ENCODE results near the gene GPATCH4.
A peak's percentile ranks its signal among the peaks of the same experiment; 100 is the strongest.
"Not testable (repeated sequence)": the region's sequence is repeated elsewhere in the genome, so short reads cannot be mapped to it uniquely, and the experiment has no call there.

Gene GPATCH4

DNA sequence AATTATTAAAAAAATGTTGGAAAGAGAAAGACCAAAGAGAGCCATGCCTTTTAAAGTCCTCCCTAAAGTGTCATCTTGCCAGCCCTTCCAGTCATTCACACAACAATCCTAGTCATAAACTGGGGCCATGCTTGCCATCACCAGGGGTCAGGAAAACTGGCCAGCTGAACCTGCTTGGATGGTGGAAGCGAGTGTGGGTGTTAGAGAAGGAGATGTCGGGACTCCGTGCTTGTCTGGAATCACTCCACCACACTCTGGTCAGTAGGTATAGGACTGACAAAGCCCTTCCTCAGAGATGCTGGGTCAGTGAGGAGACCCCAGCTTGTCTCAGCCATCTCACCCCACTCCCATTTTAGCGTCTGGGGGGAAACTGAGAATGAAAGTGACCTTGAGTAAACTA, 14.7 kb upstream of the GPATCH4 start:
- no peak overlapping the region for H3K4me2 ChIP-seq (ENCODE audit: low read length)
- H2BK120ac ChIP-seq (ENCODE audit: insufficient read depth, low read length, poor library complexity) = no peak overlapping the region
- no peak overlapping the region for H2BK12ac ChIP-seq (ENCODE audit: low read length)
- no CpG with 5 or more reads among the region's 4 CpGs for WGBS (ENCODE audit: extremely low coverage, insufficient coverage, insufficient read length)
- no peak overlapping the region for H3K4ac ChIP-seq (ENCODE audit: low read depth, low read length)
- H3K23ac ChIP-seq (ENCODE audit: low read length) = no peak overlapping the region
- H2AFZ ChIP-seq (ENCODE audit: insufficient read depth, low read length, poor library complexity) = no peak overlapping the region
- no peaks in the 10 kb centered on the region for H3K27me3 ChIP-seq (ENCODE audit: insufficient read depth, low read length)
- no peak overlapping the region for H4K8ac ChIP-seq (ENCODE audit: low read depth, low read length)
- H3K27ac ChIP-seq (ENCODE audit: low read depth, low read length) = no peak overlapping the region
- no peak overlapping the region for H4K91ac ChIP-seq (ENCODE audit: low read depth, low read length)
- H3K14ac ChIP-seq (ENCODE audit: low read length) = no peak overlapping the region
- H2BK5ac ChIP-seq (ENCODE audit: low read depth, low read length, poor library complexity) = no peak overlapping the region
- H3K9ac ChIP-seq (ENCODE audit: low read length) = no peak overlapping the region
- no peaks in the 10 kb centered on the region for H3K79me1 ChIP-seq (ENCODE audit: low read length)
- H3K4me1 ChIP-seq (ENCODE audit: control insufficient read depth in 1 of 2, insufficient read depth in 2 of 2, low read length in 2 of 2) = no peaks in the 10 kb centered on the region
- DNase-seq = no peak
- H3K18ac ChIP-seq (ENCODE audit: low read length) = no peak overlapping the region
- H4K12ac ChIP-seq (ENCODE audit: low read depth, low read length) = no peak overlapping the region
- H3K36me3 ChIP-seq (ENCODE audit: control insufficient read depth in 1 of 2, insufficient read depth in 2 of 2, low read length in 2 of 2) = no peaks in the 10 kb centered on the region
- no peak overlapping the region for H2AK5ac ChIP-seq (ENCODE audit: low read length)
- H3K9me3 ChIP-seq (ENCODE audit: insufficient read depth, low read depth, low read length) = no peaks in the 10 kb centered on the region
- no peaks in the 10 kb centered on the region for H3K79me2 ChIP-seq (ENCODE audit: control insufficient read depth, insufficient read depth, low read length, poor library complexity)
- H3K4me3 ChIP-seq (ENCODE audit: low read depth, low read length) = no peak overlapping the region

DNA sequence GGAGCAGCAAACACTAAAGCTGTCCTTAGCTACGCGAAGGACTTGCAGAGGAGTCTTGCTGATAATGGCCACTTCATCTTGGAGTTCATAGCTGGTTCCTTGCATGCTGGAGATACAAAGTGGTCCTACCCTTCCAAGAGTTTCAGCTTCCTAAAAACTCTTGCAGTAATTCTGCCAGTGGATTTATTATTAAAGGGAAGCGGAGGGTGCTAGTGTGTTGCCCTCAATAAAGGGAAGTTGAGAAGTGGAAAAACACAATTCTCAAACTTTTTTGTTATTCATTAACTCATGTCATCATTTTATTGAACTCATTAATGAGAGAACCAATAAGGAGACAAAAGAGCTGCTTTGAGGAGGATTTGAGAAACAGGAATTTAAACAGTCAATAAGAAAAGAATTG, 11.4 kb upstream of the GPATCH4 start:
- no peak overlapping the region for H2BK120ac ChIP-seq (ENCODE audit: insufficient read depth, low read length, poor library complexity)
- no peak overlapping the region for H3K9ac ChIP-seq (ENCODE audit: low read length)
- no peaks in the 10 kb centered on the region for H3K79me2 ChIP-seq (ENCODE audit: control insufficient read depth, insufficient read depth, low read length, poor library complexity)
- H3K79me1 ChIP-seq (ENCODE audit: low read length) = no peaks in the 10 kb centered on the region
- H3K4me2 ChIP-seq (ENCODE audit: low read length) = no peak overlapping the region
- H2AFZ ChIP-seq (ENCODE audit: insufficient read depth, low read length, poor library complexity) = no peak overlapping the region
- H3K27ac ChIP-seq (ENCODE audit: low read depth, low read length) = no peak overlapping the region
- no peaks in the 10 kb centered on the region for H3K4me1 ChIP-seq (ENCODE audit: control insufficient read depth in 1 of 2, insufficient read depth in 2 of 2, low read length in 2 of 2)
- no peaks in the 10 kb centered on the region for H3K36me3 ChIP-seq (ENCODE audit: control insufficient read depth in 1 of 2, insufficient read depth in 2 of 2, low read length in 2 of 2)
- no CpG with 5 or more reads among the region's 3 CpGs for WGBS (ENCODE audit: extremely low coverage, insufficient coverage, insufficient read length)
- H2BK12ac ChIP-seq (ENCODE audit: low read length) = no peak overlapping the region
- H4K8ac ChIP-seq (ENCODE audit: low read depth, low read length) = no peak overlapping the region
- H3K4ac ChIP-seq (ENCODE audit: low read depth, low read length) = no peak overlapping the region
- H3K9me3 ChIP-seq (ENCODE audit: insufficient read depth, low read depth, low read length) = peaks cover 2% of the 10 kb centered on the region
- H4K91ac ChIP-seq (ENCODE audit: low read depth, low read length) = no peak overlapping the region
- no peak overlapping the region for H3K4me3 ChIP-seq (ENCODE audit: low read depth, low read length)
- no peak overlapping the region for H3K18ac ChIP-seq (ENCODE audit: low read length)
- no peak overlapping the region for H3K23ac ChIP-seq (ENCODE audit: low read length)
- no peak overlapping the region for H3K14ac ChIP-seq (ENCODE audit: low read length)
- no peak overlapping the region for H2AK5ac ChIP-seq (ENCODE audit: low read length)
- no peaks in the 10 kb centered on the region for H3K27me3 ChIP-seq (ENCODE audit: insufficient read depth, low read length)
- H4K12ac ChIP-seq (ENCODE audit: low read depth, low read length) = no peak overlapping the region
- DNase-seq = no peak
- H2BK5ac ChIP-seq (ENCODE audit: low read depth, low read length, poor library complexity) = no peak overlapping the region

DNA sequence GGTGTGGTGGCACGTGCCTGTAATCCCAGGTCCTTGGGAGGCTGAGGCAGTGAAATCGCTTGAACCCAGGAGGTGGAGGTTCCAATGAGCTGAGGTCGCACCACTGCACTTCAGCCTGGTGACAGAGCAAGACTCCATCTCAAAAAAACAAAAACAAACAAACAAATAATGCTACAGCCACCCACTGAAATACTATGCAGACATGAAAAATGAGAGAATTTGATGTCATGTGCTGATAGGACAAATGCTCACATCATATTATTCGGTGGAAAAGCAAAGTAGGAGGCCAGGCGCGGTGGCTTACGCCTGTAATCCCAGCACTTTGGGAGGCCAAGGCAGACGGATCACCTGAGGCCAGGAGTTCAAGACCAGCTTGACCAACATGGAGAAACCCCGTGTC, 8.8 kb upstream of the GPATCH4 start:
- H4K91ac ChIP-seq (ENCODE audit: low read depth, low read length); H2BK120ac ChIP-seq (ENCODE audit: insufficient read depth, low read length, poor library complexity); H3K18ac ChIP-seq (ENCODE audit: low read length); H2BK12ac ChIP-seq (ENCODE audit: low read length); H3K4me3 ChIP-seq (ENCODE audit: low read depth, low read length); H3K9ac ChIP-seq (ENCODE audit: low read length); H3K23ac ChIP-seq (ENCODE audit: low read length); H3K9me3 ChIP-seq (ENCODE audit: insufficient read depth, low read depth, low read length); H3K27me3 ChIP-seq (ENCODE audit: insufficient read depth, low read length); H2AFZ ChIP-seq (ENCODE audit: insufficient read depth, low read length, poor library complexity); H3K4ac ChIP-seq (ENCODE audit: low read depth, low read length); H3K36me3 ChIP-seq (ENCODE audit: control insufficient read depth in 1 of 2, insufficient read depth in 2 of 2, low read length in 2 of 2); DNase-seq; H3K27ac ChIP-seq (ENCODE audit: low read depth, low read length); H2BK5ac ChIP-seq (ENCODE audit: low read depth, low read length, poor library complexity); H2AK5ac ChIP-seq (ENCODE audit: low read length); H3K14ac ChIP-seq (ENCODE audit: low read length); H4K8ac ChIP-seq (ENCODE audit: low read depth, low read length); H3K4me1 ChIP-seq (ENCODE audit: control insufficient read depth in 1 of 2, insufficient read depth in 2 of 2, low read length in 2 of 2); H3K4me2 ChIP-seq (ENCODE audit: low read length); H3K79me1 ChIP-seq (ENCODE audit: low read length); H3K79me2 ChIP-seq (ENCODE audit: control insufficient read depth, insufficient read depth, low read length, poor library complexity); H4K12ac ChIP-seq (ENCODE audit: low read depth, low read length): not testable (repeated sequence)
- WGBS (ENCODE audit: extremely low coverage, insufficient coverage, insufficient read length) = no CpG with 5 or more reads among the region's 9 CpGs

DNA sequence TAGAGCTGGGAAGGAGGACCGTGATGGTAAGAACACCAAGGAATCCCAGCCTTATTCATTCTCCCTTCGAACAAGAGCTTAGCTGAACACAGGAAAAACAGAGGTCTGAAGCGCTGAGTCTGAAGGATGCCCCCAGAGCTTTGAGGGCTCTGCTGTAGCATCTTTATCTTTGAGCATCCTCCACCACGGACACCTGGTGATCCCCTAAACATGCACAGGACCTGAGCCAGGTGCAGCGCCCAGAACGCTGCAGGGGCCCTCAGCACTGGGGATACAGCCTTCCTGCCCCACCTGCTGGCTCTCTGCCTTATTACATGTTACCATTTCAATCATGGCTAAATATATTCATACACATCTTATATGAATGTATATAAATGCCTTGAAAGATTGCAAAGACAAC, 7.7 kb upstream of the GPATCH4 start:
- Histone ChIP-seq H3K36me3 (ENCODE audit: control insufficient read depth in 1 of 2, insufficient read depth in 2 of 2, low read length in 2 of 2) (no peaks in the 10 kb centered on the region), H3K23ac (ENCODE audit: low read length) (no peak overlapping the region), H3K79me1 (ENCODE audit: low read length) (no peaks in the 10 kb centered on the region), H3K4me3 (ENCODE audit: low read depth, low read length) (no peak overlapping the region), H3K27ac (ENCODE audit: low read depth, low read length) (no peak overlapping the region), H3K4me1 (ENCODE audit: control insufficient read depth in 1 of 2, insufficient read depth in 2 of 2, low read length in 2 of 2) (no peaks in the 10 kb centered on the region), H2BK120ac (ENCODE audit: insufficient read depth, low read length, poor library complexity) (no peak overlapping the region), H3K27me3 (ENCODE audit: insufficient read depth, low read length) (no peaks in the 10 kb centered on the region), H3K9me3 (ENCODE audit: insufficient read depth, low read depth, low read length) (peaks cover 2% of the 10 kb centered on the region), H3K4ac (ENCODE audit: low read depth, low read length) (no peak overlapping the region), H3K4me2 (ENCODE audit: low read length) (no peak overlapping the region), H2BK12ac (ENCODE audit: low read length) (no peak overlapping the region), H4K8ac (ENCODE audit: low read depth, low read length) (no peak overlapping the region), H3K18ac (ENCODE audit: low read length) (no peak overlapping the region), H4K91ac (ENCODE audit: low read depth, low read length) (no peak overlapping the region), H4K12ac (ENCODE audit: low read depth, low read length) (no peak overlapping the region), H2BK5ac (ENCODE audit: low read depth, low read length, poor library complexity) (no peak overlapping the region), H3K14ac (ENCODE audit: low read length) (no peak overlapping the region), H3K79me2 (ENCODE audit: control insufficient read depth, insufficient read depth, low read length, poor library complexity) (no peaks in the 10 kb centered on the region), H2AFZ (ENCODE audit: insufficient read depth, low read length, poor library complexity) (no peak overlapping the region), H3K9ac (ENCODE audit: low read length) (no peak overlapping the region), H2AK5ac (ENCODE audit: low read length) (no peak overlapping the region)
- DNase-seq = peak; percentile 48 to 61
- WGBS (ENCODE audit: extremely low coverage, insufficient coverage, insufficient read length) = no CpG with 5 or more reads among the region's 6 CpGs
